ENCODE data around the gene FARSA.

FARSA gene

GRCh38 chr19:12888006-12888603 lies 45.4 kb downstream of the FARSA start:
- DNase-seq, result no peak

GRCh38 chr19:12886969-12887747 lies 46.4 kb downstream of the FARSA start, which contains the start of gene KLF1:
Gene KLF1, minus strand, starts transcription at chr19:12887201. Its CDS starts 61 bp downstream, at chr19:12887140.
- no peak for DNase-seq

GRCh38 chr19:12886651-12886968 lies 46.9 kb downstream of the FARSA start:
- no peak for DNase-seq

- DNase-seq, result no peak
Measured at GRCh38 chr19:12885749-12886650, 47.5 kb downstream of the FARSA start.

GRCh38 chr19:12884926-12885748 lies 48.4 kb downstream of the FARSA start:
- peak; percentile 96 for DNase-seq

- no peak for DNase-seq
Measured at GRCh38 chr19:12884627-12884925, 48.9 kb downstream of the FARSA start.

- DNase-seq, result no peak
Measured at GRCh38 chr19:12884202-12884601, 49.3 kb downstream of the FARSA start.

- no peak for DNase-seq
Measured at GRCh38 chr19:12882589-12882988, 50.9 kb downstream of the FARSA start.

GRCh38 chr19:12881172-12881808 lies 52.2 kb downstream of the FARSA start, which contains the start of gene DNASE2:
Gene DNASE2, minus strand, starts transcription at chr19:12881449. Its CDS starts 74 bp downstream, at chr19:12881375.
- DNase-seq, result peak; percentile 97

GRCh38 chr19:12880551-12881171 lies 52.9 kb downstream of the FARSA start:
- peak; percentile 73 for DNase-seq

GRCh38 chr19:12875086-12875485 lies 58.4 kb downstream of the FARSA start:
- no peak for DNase-seq

- no peak for DNase-seq
Measured at GRCh38 chr19:12873891-12874745, 59.4 kb downstream of the FARSA start.

- peak; percentile 56 for DNase-seq
Measured at GRCh38 chr19:12872941-12873890, 60.3 kb downstream of the FARSA start.

Measured in islet precursor cell (in vitro differentiated cells).